ENCODE measurements around the gene PTPN21. TPM values are rescaled to one million over a fixed set of nuclear protein-coding genes. Genes with fewer than 3 reads are reported as not detected.

Gene PTPN21
- total RNA-seq, 2 donors from 2014 or later: 22.2 to 23.6 TPM

DNA sequence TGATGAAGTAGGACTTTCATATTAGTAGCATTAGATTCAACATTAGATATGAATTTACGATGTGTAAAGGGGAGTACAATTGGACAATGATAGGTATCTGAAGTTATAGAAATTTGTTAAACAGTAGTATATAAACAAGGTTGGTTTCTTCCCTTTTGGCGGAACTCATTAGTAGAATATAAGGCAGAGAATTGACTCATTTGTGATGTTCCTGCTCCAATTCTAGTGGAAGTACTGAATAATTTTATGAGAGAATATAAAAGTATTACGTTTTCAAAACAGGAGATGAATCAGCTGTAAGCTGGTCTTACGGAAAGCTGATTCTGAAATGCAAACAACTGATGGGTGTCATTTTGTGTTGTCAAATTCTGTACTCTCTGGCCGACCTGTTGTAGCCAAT lies 21.4 kb upstream of the PTPN21 start:
- peaks cover 20% of the 10 kb centered on the region for H3K36me3 ChIP-seq
- TF ChIP-seq, protein P1, sequence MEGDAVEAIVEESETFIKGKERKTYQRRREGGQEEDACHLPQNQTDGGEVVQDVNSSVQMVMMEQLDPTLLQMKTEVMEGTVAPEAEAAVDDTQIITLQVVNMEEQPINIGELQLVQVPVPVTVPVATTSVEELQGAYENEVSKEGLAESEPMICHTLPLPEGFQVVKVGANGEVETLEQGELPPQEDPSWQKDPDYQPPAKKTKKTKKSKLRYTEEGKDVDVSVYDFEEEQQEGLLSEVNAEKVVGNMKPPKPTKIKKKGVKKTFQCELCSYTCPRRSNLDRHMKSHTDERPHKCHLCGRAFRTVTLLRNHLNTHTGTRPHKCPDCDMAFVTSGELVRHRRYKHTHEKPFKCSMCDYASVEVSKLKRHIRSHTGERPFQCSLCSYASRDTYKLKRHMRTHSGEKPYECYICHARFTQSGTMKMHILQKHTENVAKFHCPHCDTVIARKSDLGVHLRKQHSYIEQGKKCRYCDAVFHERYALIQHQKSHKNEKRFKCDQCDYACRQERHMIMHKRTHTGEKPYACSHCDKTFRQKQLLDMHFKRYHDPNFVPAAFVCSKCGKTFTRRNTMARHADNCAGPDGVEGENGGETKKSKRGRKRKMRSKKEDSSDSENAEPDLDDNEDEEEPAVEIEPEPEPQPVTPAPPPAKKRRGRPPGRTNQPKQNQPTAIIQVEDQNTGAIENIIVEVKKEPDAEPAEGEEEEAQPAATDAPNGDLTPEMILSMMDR (IDR thresholded peaks at IDR 0.05): no peak
- intact Hi-C loops (cut with DNase I): no loop called here
- no peaks in the 10 kb centered on the region for H3K4me1 ChIP-seq
- H3K9ac ChIP-seq (ENCODE audit: low read depth in 2 of 2, low read length in 2 of 2): no peak overlapping the region
- no peaks in the 10 kb centered on the region for H3K9me3 ChIP-seq
- DNase-seq: no peak
- H3K4me3 ChIP-seq: no peak overlapping the region
- H3K27me3 ChIP-seq: no peaks in the 10 kb centered on the region
- H3K27ac ChIP-seq: no peak overlapping the region

DNA sequence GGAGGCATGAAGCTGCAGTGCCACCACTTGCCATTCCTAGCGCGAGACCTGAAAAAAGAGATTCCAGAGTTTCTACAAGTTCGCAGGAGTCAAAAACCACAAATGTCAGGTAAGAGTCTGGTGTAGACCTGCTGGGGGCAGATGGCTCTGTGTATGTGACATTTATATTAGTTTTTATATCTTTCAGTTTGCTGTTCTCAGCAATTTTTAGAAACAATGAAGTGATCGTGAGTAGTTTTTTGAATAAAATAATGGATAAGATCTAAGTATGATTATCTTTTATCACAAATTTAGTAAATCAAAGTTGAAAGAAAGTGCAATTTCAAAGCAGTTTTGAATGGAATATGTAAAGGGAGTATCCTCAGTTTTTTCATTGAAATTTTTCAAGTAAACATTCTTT lies 17.3 kb upstream of the PTPN21 start:
- Histone ChIP-seq H3K9ac (ENCODE audit: low read depth in 2 of 2, low read length in 2 of 2) (no peak overlapping the region), H3K9me3 (no peaks in the 10 kb centered on the region), H3K27me3 (no peaks in the 10 kb centered on the region), H3K27ac (no peak overlapping the region), H3K4me1 (no peaks in the 10 kb centered on the region), H3K4me3 (no peak overlapping the region), H3K36me3 (peaks cover 13% of the 10 kb centered on the region)
- intact Hi-C loops (cut with DNase I): no loop called here
- no peak for DNase-seq
- TF ChIP-seq, protein P1 (IDR thresholded peaks at IDR 0.05): no peak

DNA sequence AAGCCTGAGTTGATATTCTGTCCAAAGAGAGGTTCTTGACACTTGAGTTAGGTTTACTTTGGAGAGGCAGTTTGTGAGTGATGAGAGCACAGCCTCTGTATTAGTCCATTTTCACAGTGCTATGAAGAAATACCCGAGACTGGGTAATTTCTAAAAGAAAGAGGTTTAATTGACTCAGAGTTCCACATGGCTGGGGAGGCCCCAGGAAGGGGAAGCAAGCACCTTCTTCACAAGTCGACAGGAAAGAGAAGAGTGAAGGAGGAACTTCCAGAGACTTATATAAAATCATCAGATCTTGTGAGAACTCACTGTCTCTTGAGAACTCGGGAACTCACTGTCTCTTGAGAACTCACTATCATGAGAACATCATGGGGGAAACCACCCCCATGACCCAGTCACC lies 13.4 kb upstream of the PTPN21 start:
- Histone ChIP-seq H3K9me3 (no peaks in the 10 kb centered on the region), H3K9ac (ENCODE audit: low read depth in 2 of 2, low read length in 2 of 2) (no peak overlapping the region), H3K4me1 (no peaks in the 10 kb centered on the region), H3K27ac (no peak overlapping the region), H3K4me3 (no peak overlapping the region), H3K36me3 (peaks cover 7% of the 10 kb centered on the region), H3K27me3 (no peaks in the 10 kb centered on the region)
- DNase-seq: no peak
- TF ChIP-seq, protein P1 (IDR thresholded peaks at IDR 0.05): no peak
- intact Hi-C loops (cut with DNase I): no loop called here

DNA sequence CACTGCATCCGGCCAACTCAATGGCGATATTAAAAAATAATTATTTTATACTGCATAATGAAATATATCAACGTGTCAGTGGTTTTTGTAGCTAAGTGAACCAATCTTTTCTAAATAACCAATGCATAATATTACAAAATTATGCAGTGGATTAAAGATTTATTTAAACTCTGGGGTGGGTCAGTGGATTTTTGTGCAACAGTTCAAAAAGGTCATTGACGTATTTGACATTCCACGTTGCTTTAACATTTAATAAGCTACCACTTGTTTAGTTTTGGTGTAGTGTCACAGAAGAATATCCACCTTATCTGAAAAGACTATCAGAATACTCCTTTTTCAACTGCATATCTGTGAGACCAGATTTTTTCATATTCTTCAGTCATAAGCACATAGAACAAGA lies 10.6 kb upstream of the PTPN21 start:
- TF ChIP-seq, protein P1 (IDR thresholded peaks at IDR 0.05): no peak
- Histone ChIP-seq H3K36me3 (no peaks in the 10 kb centered on the region), H3K27ac (no peak overlapping the region), H3K27me3 (no peaks in the 10 kb centered on the region), H3K9me3 (no peaks in the 10 kb centered on the region), H3K9ac (ENCODE audit: low read depth in 2 of 2, low read length in 2 of 2) (no peak overlapping the region), H3K4me1 (no peaks in the 10 kb centered on the region), H3K4me3 (no peak overlapping the region)
- DNase-seq: no peak
- intact Hi-C loops (cut with DNase I): no loop called here

DNA sequence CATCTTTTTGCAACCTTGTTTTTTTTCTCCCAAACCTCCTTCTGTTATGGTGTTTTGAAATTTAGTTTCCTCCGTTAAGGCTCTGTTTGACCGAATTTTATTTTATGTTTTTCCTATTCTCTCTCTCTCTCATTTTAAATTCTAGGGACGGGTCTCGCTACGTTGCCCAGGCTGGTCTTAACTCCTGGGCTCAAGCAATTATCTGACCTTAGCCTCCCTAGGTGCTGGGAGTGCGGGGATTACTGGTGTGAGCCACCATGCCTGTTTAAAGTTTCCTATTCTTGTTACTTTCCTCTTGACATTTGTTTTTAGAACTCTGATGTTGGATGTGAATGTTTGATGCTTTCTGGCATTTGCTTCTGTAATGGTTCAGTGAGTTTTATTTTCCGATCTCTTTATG lies 9.0 kb upstream of the PTPN21 start:
- TF ChIP-seq, protein P1 (IDR thresholded peaks at IDR 0.05): no peak
- H3K4me1 ChIP-seq: no peaks in the 10 kb centered on the region
- peak overlapping the region; percentile 77 for H3K4me3 ChIP-seq
- no peak overlapping the region for H3K27ac ChIP-seq
- intact Hi-C loops (cut with DNase I): no loop called here
- peak overlapping the region; percentile 77 to 88 for H3K9ac ChIP-seq (ENCODE audit: low read depth in 2 of 2, low read length in 2 of 2)
- no peaks in the 10 kb centered on the region for H3K9me3 ChIP-seq
- DNase-seq: no peak
- no peaks in the 10 kb centered on the region for H3K36me3 ChIP-seq
- H3K27me3 ChIP-seq: no peaks in the 10 kb centered on the region
